CD4-positive, alpha-beta T cell treated with Interferon alpha-2 for 1 hour (primary cell): ENCODE results near the gene NPLOC4.
"Not testable (repeated sequence)": the region's sequence is repeated elsewhere in the genome, so short reads cannot be mapped to it uniquely, and the experiment has no call there.

Experiments used
- DNase-seq, 2 donors: peaks; one replicate each; pipeline ENCODE4 v3.0.0-alpha.2; 2020 to 2022

The NPLOC4 gene

DNA sequence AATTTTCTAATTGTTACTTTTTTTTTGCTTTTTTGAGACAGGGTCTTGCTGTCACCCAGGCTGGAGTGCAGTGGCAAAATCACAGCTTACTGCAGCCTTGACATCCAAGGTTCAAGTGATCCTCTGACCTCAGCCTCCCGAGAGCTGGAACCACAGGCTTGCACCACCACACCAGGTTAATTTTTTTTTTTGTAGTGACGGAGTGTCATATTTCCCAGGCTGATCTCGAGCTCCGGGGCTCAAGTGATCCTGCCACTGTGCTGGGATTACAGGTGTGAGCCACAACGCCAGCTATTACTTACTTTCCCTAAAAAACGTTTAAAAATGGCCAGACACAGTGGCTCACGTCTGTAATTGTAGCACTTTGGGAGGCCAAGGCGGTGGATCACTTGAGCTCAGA lies 6.6 kb downstream of the NPLOC4 start:
- no peak for DNase-seq

DNA sequence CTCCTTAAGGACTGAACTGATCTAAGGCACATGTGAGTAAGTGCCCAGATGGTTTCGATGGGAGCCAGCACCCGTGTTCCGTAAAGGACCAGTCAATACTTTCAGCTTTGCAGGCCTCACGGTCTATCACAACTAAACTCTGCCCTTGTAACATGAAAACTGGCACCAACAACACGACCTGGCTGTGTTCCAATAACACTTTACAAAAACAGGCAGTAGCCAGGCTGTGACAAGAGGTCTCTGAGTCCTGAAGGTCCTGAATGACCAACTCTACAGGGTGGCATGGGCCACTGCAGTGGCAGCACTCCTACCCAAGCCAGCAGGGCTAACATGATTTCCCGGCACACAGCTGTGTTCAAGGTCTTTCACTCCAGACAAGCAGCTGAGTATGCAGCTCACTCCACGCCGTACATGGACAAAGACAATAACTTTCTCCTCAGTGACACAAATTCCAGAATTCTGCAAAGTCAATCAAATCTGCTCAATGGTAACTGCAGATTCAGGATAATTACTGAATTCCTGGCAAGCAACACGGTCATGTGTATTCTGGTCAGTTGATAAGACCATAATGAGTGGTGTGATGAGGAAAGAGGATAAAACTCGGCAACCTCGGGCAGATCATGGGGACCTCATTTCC lies 15.3 kb downstream of the NPLOC4 start:
- DNase-seq: no peak

DNA sequence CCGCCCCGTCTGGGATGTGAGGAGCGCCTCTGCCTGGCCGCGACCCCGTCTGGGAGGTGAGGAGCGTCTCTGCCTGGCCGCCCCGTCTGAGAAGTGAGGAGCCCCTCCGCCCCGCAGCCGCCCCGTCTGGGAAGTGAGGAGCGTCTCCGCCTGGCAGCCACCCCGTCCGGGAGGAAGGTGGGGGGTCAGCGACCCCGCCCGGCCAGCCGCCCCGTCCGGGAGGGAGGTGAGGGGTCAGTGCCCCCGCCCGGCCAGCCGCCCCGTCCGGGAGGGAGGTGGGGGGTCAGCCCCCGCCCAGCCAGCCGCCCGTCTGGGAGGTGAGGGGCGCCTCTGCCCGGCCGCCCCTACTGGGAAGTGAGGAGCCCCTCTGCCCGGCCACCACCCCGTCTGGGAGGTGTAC lies 18.6 kb downstream of the NPLOC4 start:
- not testable (repeated sequence) for DNase-seq

DNA sequence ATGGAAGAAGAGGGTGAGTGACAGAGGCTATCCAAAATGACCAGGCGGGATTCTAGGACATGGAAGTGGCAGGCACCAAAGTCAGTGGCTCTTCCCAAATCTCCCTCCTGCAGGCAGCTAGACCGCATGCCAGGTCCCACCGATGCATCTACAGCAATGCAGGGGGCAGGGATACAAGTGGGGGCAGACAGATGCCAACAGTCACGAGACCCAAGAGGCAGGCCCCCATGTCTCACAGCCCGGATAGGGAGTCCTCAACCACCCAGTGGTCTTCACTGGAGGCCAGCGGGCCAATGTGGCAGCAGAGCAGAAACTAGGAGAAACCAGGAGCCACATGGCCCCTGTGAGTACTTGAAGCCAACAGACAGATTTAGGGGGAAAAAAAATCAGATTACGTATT lies 20.0 kb downstream of the NPLOC4 start:
- no peak for DNase-seq

DNA sequence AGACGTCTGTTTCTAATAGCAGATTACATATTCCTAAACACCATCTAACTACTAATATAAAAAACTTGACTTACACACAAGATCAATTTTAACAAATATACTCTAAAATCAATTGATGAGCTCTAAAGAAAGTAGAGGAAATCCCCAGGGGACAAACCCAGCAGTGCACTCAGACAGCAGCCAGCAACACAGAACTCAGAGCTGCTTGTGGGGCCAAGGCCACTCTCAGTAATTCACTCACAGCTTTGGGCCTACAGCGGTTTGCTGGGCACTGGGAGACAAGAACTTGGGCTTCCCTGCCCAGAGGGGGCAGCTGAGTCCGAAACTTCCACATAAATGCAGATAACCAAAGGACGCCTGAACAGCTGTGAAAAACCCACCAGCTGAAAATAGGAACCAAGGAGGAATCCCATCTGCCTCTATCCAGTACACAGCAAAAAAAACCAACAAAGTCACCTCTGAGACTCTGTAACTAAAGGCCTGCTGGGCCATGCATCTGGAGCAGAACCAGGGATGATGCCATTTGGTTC lies 21.4 kb downstream of the NPLOC4 start:
- DNase-seq: no peak

DNA sequence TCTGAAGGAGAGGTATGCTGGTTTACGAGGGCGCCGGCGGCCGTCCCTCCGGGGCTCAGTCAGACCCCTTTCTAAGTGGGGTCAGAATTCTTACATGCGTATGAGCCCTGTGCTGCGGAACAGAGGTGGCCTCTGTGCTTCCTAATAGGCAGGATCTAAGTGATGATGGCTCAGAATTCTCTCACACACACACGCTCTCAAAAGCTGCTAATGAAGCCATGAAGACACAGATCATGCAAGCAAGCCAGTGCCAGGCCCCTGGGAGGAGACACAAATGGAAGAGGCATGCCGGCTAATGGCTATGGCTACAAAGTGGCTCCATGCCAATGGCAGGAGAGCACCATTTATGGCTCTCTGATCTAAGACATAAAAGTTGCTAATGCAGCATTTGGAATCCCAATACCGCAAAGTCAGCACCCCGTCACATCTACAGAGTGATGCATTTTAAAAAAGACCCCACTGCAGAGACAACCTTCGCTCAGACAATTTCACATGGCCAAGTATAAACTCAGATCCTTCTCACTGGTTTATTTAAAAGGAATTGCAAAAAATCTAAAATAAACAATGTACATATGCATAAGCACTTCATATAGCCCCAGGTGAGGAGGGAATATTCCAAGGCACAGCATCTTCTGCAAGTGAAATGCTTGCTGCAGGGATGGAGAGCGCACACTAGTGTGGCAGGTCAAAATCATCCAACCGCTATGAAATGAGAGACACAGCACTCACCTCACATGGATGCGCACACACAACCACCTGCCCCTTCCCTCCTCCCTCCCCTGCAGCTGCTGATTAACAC lies 24.5 kb downstream of the NPLOC4 start:
- no peak for DNase-seq

DNA sequence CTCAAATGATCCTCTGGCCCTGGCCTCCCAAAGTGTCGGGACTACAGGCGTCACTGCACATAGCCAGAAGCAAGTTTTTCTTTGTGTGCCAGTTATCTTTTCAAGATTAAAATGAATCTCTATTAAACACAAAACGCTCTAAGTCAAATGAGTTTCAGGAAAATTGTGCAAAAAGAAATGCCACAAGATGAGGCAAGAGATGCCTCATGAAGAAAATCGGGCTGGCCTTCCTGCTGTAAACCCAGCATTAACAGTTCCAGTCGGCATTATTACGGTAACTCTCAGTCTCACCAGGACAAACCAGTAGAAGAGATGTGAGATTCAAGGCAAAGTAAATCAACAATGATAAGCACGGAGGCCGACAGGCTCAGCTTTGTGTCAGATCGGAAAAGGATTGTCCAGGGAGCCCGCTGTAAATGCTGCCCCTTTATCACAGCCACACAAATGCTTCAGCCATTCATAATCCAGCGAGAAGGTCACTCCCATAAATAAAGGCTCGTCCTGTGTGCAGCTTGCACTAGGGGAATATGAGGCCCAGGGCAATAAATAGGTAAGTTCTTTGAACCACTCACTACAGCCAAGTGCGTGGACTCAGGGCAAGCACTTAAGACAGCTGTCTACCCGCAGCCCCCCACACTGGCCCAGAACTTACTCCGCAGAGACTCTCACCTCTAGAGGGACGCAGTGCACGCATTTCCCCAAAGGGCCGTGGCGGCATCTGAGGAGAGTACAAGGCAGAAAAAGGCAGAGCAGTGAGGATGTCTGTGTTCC lies 27.2 kb downstream of the NPLOC4 start:
- DNase-seq: no peak

DNA sequence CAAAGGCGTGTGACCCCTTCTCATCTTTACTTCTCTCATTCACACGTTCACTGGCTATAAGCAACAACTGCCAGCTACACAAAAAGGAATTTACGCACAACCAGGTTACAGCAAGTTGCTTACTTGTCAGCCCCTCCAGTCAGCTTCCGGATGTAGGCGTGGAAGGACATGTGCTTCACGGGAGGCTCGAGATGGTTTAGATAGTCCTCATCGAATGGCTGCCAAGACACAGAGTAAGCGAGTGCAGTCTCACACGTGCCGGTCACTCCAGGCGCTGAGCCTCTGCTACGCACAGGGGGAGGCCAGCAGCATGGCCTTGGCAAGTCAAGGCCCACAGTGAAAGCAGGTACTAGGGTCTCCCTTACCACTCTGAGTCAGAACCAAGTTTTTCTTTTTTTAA lies 28.3 kb downstream of the NPLOC4 start:
- DNase-seq: no peak

DNA sequence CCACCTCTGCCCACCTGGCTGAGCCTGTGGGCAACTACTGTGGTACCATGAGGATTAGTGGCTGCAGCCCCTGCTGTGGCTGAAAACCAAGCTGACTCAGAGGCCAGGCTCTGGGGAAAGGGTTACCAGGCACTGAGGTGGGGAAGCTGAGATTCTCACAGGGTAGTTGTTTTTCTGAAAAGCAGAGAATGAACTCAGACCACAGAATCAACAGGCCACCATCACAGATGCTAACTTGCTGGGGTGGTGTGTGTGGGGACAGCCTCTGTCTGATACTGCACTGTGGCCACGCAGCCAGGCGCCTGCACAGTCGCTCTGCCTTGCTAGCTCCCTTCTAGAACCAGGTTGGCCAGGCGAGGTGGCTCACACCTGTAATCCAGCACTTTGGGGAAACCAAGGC lies 28.8 kb downstream of the NPLOC4 start:
- DNase-seq: no peak

DNA sequence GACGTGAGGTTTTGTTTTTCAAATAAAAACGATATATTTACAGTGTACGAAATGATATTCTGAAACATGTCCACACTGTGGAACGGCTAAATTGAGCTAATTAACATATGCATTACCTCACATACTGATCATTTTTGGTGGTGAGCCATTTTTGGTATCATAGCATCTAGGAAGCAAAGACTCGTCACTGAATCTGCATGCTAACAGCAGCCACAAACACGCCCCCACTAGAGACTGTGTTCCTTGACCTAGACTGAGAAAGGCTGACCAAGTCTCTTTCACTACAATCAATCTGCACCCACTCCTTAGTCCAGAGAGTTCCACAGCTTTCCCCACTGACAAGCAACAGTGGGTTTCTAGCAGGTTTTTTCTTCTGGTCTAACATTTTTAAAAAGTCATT lies 29.5 kb downstream of the NPLOC4 start:
- no peak for DNase-seq

DNA sequence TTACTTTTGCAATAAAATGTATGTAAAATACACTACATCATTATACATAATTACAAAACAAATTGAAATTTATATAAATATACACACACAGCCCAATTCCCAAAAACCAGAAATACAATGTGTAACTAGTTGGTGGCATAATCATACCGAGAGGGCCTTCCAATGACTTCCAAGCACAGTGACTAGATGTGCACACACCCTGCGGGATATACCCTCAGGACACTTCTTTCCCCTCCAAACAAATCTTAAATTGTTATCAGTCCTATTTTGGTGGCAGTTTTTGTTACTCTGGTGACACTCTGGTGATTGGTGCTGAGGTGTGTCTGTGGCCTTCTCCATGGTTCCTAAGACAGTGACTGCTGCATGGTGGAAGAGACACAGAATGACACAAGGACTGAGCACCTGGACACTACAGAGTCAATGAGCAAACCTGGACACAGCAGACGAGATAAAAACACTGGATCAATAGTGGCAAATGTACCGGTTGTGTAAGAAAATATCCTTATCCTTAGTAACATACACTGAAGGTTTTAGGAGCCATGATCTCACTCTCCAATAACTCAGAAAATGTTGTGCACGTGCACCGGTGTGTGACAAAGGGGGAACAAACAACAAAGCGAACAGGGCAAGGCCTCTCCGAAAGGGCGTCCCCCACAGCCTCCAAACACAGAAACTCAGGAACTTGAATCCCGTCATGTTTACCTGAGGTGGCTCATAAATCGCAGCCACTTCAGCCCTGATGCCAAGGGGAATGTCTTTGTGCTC lies 32.9 kb downstream of the NPLOC4 start:
- DNase-seq: no peak

DNA sequence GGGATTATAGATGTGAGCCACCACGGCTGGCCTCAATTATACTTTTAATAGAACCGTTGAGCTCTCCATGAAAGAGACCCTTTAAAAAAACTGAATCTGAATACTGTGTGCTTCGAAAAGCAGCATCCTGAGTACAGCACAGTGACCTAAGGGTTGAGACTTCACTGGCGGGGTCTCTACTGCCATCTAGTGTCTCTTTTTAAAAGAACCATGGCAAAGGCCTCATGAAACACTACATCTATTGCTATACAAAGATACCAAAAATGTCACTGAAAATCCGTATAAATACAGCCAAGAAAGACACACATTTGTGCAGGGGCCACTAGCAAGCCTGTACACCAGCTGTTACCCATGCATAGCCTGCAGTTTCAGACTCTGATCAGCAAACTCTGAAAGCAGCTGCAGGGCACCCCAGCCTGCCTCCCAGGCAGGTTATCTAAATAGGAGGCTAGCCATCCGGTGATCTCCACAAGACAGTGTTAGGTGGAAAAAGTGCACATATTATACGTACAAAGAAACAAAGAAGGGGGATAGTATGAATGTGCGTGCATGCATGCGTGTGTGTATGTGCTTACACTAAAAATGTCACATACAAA lies 35.3 kb downstream of the NPLOC4 start:
- DNase-seq: peak; percentile 52 to 75

DNA sequence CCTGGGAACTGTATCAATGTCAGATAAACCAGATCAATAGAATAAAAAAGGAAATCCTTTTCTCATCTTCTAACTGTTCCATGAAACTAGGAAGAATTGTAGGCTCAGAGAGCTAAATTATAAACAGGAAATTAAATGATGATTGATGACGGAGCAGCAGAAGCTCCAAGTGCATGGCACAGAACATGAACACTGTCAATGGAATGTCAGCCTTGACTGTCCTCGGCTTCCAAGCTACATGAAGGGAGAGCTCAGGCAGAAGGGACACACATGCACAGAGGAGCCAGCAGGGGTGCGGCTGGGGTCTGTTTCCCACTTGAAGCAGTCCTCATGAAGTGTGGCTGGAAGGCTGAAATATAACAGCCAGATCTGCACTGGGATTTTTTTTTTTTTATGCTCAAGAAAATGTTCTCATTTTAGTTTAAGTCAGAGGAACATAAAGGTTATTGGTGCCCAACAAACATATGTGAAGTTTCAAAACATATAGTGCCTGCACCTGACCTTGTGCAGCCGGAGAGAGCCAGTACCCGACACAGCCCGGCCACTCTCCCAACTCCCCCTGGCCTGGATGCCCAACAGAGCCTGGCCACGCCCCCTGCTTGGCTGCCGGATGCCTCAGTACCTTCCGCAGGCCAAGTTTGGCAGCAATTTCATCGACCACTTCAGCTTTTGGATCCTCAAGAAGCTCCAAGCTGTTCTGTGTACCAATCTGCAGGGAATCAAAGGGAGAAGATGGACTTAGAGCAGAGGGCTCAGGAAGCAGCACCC lies 37.0 kb downstream of the NPLOC4 start:
- DNase-seq: no peak

DNA sequence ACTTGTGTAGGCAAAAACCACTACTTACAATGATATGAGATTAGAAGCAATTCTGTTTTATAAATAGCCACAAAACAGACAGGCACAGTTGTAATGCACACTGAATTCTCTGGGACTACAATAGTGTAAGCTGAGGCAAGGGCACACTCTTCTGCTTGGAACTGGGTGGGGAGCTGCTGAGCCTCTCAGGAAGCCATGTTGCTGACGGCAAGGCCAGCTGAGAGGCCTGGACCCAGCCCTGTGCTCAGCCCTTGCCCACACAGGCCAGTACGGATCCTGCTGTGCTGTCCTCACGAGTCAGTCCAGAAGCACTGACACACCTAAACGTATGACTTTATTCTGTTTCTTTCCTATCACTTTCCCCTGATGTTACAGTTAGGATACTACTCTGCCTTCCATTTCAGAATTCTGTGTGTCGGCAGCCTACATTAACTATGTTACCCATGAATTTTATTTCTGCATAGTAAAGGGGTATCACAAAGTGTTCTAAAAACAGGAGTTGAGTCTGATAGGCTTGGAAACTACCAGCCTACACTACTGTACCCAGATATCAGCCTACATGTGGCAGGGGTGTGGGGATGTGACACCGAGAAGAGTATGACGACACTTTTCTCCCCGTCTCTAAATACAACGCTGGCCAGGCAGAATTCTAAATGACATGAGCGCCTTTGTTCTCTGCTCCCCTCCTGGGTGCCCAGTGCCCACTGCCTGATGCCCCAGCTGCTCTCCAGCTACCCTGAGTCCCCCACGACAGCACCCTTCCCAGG lies 43.6 kb downstream of the NPLOC4 start:
- no peak for DNase-seq

DNA sequence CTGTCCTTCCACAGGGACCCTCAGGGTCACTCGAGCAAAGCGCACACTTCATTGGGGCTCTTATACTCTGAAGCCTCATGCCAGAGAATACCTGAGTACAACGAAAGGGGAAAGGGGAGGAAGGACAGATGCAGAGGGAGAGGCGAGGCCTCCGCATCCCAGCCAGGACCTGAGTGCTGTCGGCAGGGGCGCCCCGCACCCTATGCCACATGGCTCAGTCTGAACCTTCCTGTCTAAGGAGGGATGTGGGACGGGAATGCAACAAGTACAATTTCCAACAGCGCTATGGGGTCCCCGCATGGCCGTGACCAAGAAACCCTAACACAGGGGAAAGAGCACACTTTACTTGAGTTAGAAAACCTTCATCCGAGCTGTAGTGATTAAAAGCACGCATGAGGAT lies 44.9 kb downstream of the NPLOC4 start:
- DNase-seq: no peak

DNA sequence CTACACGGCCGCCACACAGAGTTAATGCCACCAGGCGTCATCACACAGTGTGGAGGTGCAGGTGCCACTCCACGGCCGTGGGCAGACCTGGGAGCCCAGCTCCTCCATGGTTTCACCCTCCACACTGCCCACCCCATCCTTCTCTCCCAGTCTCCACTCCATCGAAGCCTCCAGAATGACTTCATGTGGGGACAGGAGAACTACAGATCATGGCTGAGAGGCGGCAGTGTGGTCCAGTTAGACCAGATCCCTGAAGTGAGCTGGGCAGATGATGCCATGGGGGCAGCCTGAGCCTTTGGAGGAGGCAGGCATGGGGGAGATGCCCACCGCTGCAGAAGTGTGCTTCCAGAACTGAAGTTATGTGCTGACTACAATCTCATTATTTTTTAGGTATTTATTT lies 46.8 kb downstream of the NPLOC4 start:
- no peak for DNase-seq

DNA sequence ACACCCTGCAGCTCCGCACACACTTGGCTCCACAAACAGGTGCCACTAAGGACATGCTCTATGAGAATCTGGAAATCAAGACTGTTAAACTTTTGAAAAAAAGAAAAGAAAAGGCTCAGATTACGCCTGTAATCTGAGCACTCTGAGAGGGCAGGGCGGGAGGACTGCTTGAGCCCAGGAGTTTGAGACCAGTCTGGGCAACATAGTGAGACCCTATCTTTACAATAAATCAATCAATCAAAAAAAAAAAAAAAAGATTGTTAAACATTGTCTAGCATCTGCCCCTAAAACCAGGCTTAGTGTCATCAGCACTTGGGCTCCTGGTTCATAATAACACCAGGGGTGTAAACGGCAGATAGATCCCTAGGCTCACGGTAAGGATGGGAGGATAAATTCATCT lies 47.3 kb downstream of the NPLOC4 start:
- DNase-seq: no peak

DNA sequence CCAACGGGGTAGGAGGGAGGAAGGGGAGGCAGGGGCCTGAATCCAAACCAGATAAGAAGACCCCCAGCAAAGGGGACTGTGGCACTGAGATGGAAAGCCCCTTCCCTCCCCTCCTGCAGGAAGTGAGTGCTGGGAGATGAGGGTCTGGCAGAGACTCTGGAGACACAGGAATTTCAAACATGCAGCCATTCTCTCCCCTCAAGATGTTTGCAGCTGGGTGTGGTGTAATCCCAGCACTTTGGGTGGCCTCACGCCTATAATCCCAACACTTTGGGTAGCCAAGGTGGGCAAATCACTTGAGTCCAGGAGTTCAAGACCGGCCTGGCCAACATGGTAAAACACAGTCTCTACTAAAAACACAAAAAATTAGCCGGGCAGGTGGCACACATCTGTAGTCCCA lies 50.8 kb downstream of the NPLOC4 start:
- DNase-seq: no peak

DNA sequence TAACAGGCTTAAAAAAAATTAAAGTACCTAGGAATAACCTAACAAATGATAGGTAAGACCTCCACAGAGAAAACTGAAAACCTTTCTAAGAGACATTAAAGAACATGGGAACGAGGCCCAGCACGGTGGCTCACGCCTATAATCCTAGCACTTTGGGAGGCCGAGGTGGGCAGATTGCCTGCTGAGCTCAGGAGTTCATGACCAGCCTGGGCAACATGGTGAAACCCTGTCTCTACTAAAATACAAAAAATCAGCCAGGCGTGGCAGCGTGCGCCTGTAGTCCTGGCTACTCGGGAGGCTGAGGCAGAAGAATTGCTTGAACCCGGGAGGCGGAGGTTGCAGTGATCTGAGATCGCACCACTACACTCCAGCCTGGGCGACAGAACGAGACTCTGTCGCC lies 52.1 kb downstream of the NPLOC4 start:
- DNase-seq: not testable (repeated sequence)

DNA sequence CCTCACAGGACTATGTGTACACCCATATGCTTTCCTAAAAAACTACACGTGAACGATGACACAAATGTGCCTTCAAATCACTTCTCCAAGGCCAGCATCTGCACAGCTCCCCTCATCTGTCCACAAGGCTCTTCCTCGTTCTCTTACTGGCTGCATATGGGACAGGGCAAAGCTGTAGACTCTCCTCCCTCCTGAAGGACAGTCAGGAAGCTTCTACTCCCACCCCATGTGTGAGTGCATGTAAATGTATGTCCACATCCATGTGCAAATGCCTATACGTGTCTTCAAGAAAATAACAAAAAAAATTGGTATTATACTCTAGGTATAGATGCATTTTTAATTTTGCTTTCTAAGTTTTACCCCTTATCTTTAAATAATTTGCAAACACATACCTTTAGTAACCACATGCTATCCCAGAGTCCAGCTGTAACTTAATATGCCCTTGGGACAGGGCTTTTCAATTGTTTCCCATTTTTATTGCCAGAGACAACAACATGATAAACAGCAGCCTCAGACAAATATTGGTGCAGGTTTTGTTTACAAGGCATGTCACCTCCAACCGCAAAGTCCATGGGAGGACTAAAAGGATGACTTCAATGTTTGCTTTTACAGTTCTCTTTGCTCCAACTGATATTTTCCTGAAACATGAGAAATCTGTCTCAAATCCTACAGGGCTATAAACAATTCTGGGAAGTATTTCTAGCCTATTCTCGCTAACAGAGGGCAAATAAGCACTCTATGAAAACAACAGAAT lies 53.1 kb downstream of the NPLOC4 start:
- DNase-seq: no peak
